Heart left ventricle (tissue), 16 donors: ENCODE measurements around the gene RAB44. TPM values are rescaled to one million over a fixed set of nuclear protein-coding genes. Genes with fewer than 3 reads are reported as not detected.

Experiments used
- ATAC-seq, 4 donors: fragments of 200-7000 bp; cut with Tn5 transposase; one replicate each; pipeline ENCODE4 v1.9.1; 2020 to 2022; ENCODE audit warnings: moderate library complexity in 4 of 4, mild to moderate bottlenecking in 3 of 4, moderate number of reproducible peaks in 1 of 4
- DNase-seq, 5 donors: peaks; one replicate each; pipeline ENCODE4 v3.0.0-alpha.2; 2020
- H3K27ac ChIP-seq, 12 donors: fragments of 200-600 bp; sonication (generic) in 4 of 12; one replicate each; pipeline versions ENCODE4 v1.5.0 to v1.8.0; 2016 to 2022; ENCODE audit warnings: mild to moderate bottlenecking in 2 of 12
- H3K27me3 ChIP-seq, 9 donors: fragments of 200-600 bp; sonication (generic) in 2 of 9; one replicate each; pipeline versions ENCODE4 v1.5.1 to v1.8.0; 2016 to 2022; ENCODE audit warnings: mild to moderate bottlenecking in 3 of 9
- H3K36me3 ChIP-seq, 9 donors: fragments of 200-600 bp; sonication (generic) in 2 of 9; one replicate each; pipeline versions ENCODE4 v1.5.0 to v1.8.0; 2018 to 2022; ENCODE audit warnings: mild to moderate bottlenecking in 2 of 9
- H3K4me1 ChIP-seq, 12 donors: fragments of 200-600 bp; sonication (generic) in 4 of 12; one replicate each; pipeline versions ENCODE4 v1.5.0 to v1.8.0; 2016 to 2022; ENCODE audit warnings: mild to moderate bottlenecking in 3 of 12
- H3K4me3 ChIP-seq, 12 donors: fragments of 200-600 bp; sonication (generic) in 4 of 12; one replicate each; pipeline versions ENCODE4 v1.5.0 to v1.8.0; 2017 to 2022; ENCODE audit warnings: mild to moderate bottlenecking in 9 of 12, moderate library complexity in 4 of 12
- H3K9me3 ChIP-seq, 12 donors: fragments of 200-600 bp; sonication (generic) in 4 of 12; one replicate each; pipeline versions ENCODE4 v1.5.0 to v1.8.0; 2016 to 2022; ENCODE audit warnings: mild to moderate bottlenecking in 1 of 12
- CTCF ChIP-seq, 12 donors: fragments of 200-600 bp; sonication (generic) in 4 of 12; IDR thresholded peaks; one replicate each; pipeline versions ENCODE4 v1.5.0 to v1.8.0; 2018 to 2022; ENCODE audit warnings: antibody characterized with exemption in 12 of 12, mild to moderate bottlenecking in 5 of 12
- POLR2A ChIP-seq, 2 donors: fragments of 450-650 bp; IDR thresholded peaks; one replicate each; pipeline ENCODE4 v1.6.1; 2017; ENCODE audit warnings: antibody characterized with exemption in 2 of 2, mild to moderate bottlenecking in 2 of 2, moderate library complexity in 2 of 2
- whole genome bisulfite sequencing, 4 donors: extraction: QIAGEN DNeasy Blood & Tissue Kit in 2 of 4; methylation state at CpG; one replicate each; pipeline versions ENCODE4 v1.1.5 to v1.1.7; 2013 to 2018; 5-methylcytosine and 5-hydroxymethylcytosine counted together
- intact Hi-C, 10 donors: fragments of 100-400 bp; cut with DNase I; formaldehyde crosslinking; loops; one replicate each; pipeline versions ENCODE4 v1.11.1 to v1.14.2; 2022
- polyA plus RNA-seq, 2 donors: library from polyadenylated mRNA; stranded (reverse); fragments of 200-250 nt; gene quantifications; one replicate each; pipeline ENCODE4 v1.2.3, GENCODE V29; 2013
- total RNA-seq, 9 donors: library from RNA; depleted of rRNA in 2 of 9; stranded (reverse); fragments of >200 nt in 2 of 9; fragmentation: NEBNext Ultra II Directional in 3 of 9; extraction: Animal tissue kit (Norgen Biotek cat#: 25700) in 3 of 9; gene quantifications; one replicate each; pipeline versions ENCODE4 v1.1.0 to v1.2.4, GENCODE V29; 2016 to 2023
- donor health status: ischemic (EF 13 %, LVEDD 7.1; RV severe dilation, severe dysfunction).
- donor health status: healthy with polysubstance abuse.
- donor health status: DM: no; HTN: yes; CAD: no.
- donor health status: DM: no; HTN: no; CAD: no.
- donor health status: ischemic (EF 25% LVEDD 6.9; RV normal size, moderate dysfunction).
- donor health status: ischemic (EF 25% LVEDD 5.7; RV mildly dilated, moderate dysfunction).
- donor health status: healthy.
- donor health status: DM: yes; HTN: yes; CAD: no.
- donor health status: ischemic (EF 35%, LVEDD 5.7; RV mildly dilated, moderate dysfunction).
- donor health status: nonischemic (EF 11% LVEDD 7.7; RV severe dilation, severe dysfunction).
- donor health status: DM: yes; HTN: yes; CAD: no.
- donor health status: PGD.
- donor health status: ischemic (EF 29% LVEDD 5.4; RV normal size, mild dysfunction).
- donor health status: nonischemic (EF 23%, LVEDD 6.1; RV moderate dilation, normal function).

RAB44 gene
- total and polyA plus RNA-seq, 11 donors, result 0.04 to 0.32 (median 0.08) TPM; not detected in 5

DNA sequence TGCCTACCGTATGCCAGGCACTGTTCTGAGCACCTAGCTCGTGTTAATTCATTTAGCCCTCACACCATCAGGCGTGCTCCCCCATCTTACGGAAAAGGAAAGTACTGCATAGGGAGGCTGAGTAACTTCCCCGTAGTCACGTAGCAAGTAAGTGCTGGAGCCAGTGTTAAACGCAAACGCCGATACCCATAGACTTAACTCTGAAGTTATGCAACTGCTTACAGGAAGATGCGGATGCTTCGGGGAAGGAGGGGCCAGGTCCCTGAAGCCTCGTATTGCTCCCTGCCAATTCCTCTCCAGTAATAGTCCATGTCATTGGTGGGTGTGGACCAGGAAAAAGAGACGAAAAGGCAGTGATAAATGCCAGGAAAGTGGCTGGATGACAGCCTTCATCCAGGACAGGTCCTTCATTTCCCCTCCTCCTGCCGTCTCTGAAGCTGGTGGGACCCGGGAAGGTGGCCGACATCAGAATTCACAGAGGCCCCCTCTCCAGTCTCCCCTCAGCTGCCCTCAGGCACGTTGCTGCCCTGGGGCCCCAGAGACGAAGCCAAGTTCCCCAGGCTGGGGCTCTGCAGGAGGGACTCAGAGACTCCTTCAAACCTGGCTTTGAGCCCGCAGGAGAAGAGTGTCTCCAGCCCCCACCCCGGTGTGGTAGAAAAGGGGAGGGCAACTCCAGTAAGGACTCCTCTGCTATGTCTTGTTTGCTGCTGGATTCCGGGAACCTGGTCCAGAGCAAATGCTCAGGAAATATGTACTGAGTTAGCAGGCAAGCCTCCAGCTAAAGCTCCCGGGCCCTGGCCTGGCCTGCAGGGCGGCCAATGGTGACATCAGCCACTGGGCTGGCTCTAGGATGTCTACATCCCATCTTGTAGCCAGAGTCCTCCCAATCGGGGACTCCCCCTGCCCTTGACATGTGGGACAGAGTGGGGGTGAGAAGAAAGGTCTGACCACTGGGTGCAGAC, 37.8 kb downstream of the RAB44 start:
- DNase-seq, result peak; percentile 84 to 88 (median 87)
- Histone ChIP-seq H3K4me3 (peak overlapping the region in 10 of 12 donors; percentile 12 to 54 (median 38)), H3K4me1 (peaks cover 0 to 27% (median 16%) of the 10 kb centered on the region in 12 donors), H3K27me3 (no peaks in the 10 kb centered on the region), H3K9me3 (no peaks in the 10 kb centered on the region), H3K36me3 (no peaks in the 10 kb centered on the region), H3K27ac (peak overlapping the region; percentile 70 to 93 (median 82))
- 10 to 18% (median 15%) methylated on average over 17 to 24 of the region's 24 CpGs for WGBS, 4 donors
- intact Hi-C loops, result loop anchor here in 1 of 10 donors (5.0 kb wide), 1 partner anchor 53 kb away; no protein-coding TSS in a partner anchor
- peak in 1 of 12 donors; percentile 8 for TF ChIP-seq CTCF (IDR thresholded peaks at IDR 0.05)
- no peak for TF ChIP-seq POLR2A (IDR thresholded peaks at IDR 0.05)
- ATAC-seq, result peak; percentile 83 to 91 (median 86)

- H3K4me3 ChIP-seq, result no peak overlapping the region
- H3K36me3 ChIP-seq, result no peaks in the 10 kb centered on the region
- no peak overlapping the region for H3K27ac ChIP-seq
- TF ChIP-seq POLR2A (IDR thresholded peaks at IDR 0.05) (no peak), CTCF (IDR thresholded peaks at IDR 0.05) (no peak)
- WGBS, 4 donors, result 94 to 100% (median 94%) methylated on average over 3 to 14 of the region's 14 CpGs
- no peaks in the 10 kb centered on the region for H3K27me3 ChIP-seq
- ATAC-seq, result no peak
- DNase-seq, result peak in 1 of 5 donors; percentile 24
- intact Hi-C loops, result loop anchor here in 1 of 10 donors (5.0 kb wide), 1 partner anchor 55 kb away; no protein-coding TSS in a partner anchor
- no peaks in the 10 kb centered on the region for H3K9me3 ChIP-seq
- H3K4me1 ChIP-seq, result peaks cover 0 to 33% (median 16%) of the 10 kb centered on the region in 12 donors
Measured at GRCh38 chr6:36737043-36737785, 39.6 kb downstream of the RAB44 start.

GRCh38 chr6:36738108-36738507, 40.5 kb downstream of the RAB44 start:
- 98 to 100% (median 99%) methylated on average over 1 of the region's 1 CpG for WGBS, 4 donors
- peaks cover 0 to 27% (median 16%) of the 10 kb centered on the region in 12 donors for H3K4me1 ChIP-seq
- no peak overlapping the region for H3K27ac ChIP-seq
- no peak for TF ChIP-seq CTCF (IDR thresholded peaks at IDR 0.05)
- no peak for TF ChIP-seq POLR2A (IDR thresholded peaks at IDR 0.05)
- DNase-seq (no peak), ATAC-seq (no peak)
- H3K9me3 ChIP-seq, result no peaks in the 10 kb centered on the region
- H3K4me3 ChIP-seq, result no peak overlapping the region
- no peaks in the 10 kb centered on the region for H3K36me3 ChIP-seq
- intact Hi-C loops, result loop anchor here in 1 of 10 donors (5.0 kb wide), 1 partner anchor 56 kb away; no protein-coding TSS in a partner anchor
- no peaks in the 10 kb centered on the region for H3K27me3 ChIP-seq
